GM18870 (cell line): ENCODE data around the gene KRTAP10-8.
"Not testable (repeated sequence)": the region's sequence is repeated elsewhere in the genome, so short reads cannot be mapped to it uniquely, and the experiment has no call there.

Experiments
- ATAC-seq: cut with Tn5 transposase; IDR thresholded peaks from one replicate; pipeline ENCODE4 v1.9.1; 2021; ENCODE audit warnings: moderate library complexity; ENCODE audit not compliant: unreplicated experiment

KRTAP10-8 gene

GRCh38 chr21:44643741-44644310 is 31.9 kb downstream of the KRTAP10-8 start:
- ATAC-seq: no peak

GRCh38 chr21:44644878-44645277 is 33.0 kb downstream of the KRTAP10-8 start:
- ATAC-seq: no peak

- not testable (repeated sequence) for ATAC-seq
Observed at GRCh38 chr21:44646366-44647221, 34.7 kb downstream of the KRTAP10-8 start, which contains the start of gene KRTAP10-11. KRTAP10-11 (plus strand) TSS chr21:44646414; CDS start chr21:44646459, 45 bp downstream.

- ATAC-seq: no peak
Observed at GRCh38 chr21:44647222-44647552, 35.3 kb downstream of the KRTAP10-8 start.

GRCh38 chr21:44648557-44649311 is 36.9 kb downstream of the KRTAP10-8 start:
- no peak for ATAC-seq

- no peak for ATAC-seq
Observed at GRCh38 chr21:44649521-44650100, 37.7 kb downstream of the KRTAP10-8 start.

- no peak for ATAC-seq
Observed at GRCh38 chr21:44650265-44650972, 38.5 kb downstream of the KRTAP10-8 start.

- ATAC-seq: no peak
Observed at GRCh38 chr21:44650973-44651675, 39.2 kb downstream of the KRTAP10-8 start.

GRCh38 chr21:44653123-44653522 is 41.2 kb downstream of the KRTAP10-8 start:
- ATAC-seq: no peak

GRCh38 chr21:44653656-44654575 is 42.0 kb downstream of the KRTAP10-8 start:
- ATAC-seq: no peak

- no peak for ATAC-seq
Observed at GRCh38 chr21:44654576-44655175, 42.8 kb downstream of the KRTAP10-8 start, which contains the start of gene KRTAP12-4. KRTAP12-4 (minus strand) TSS chr21:44654659; CDS start chr21:44654614, 45 bp downstream.

GRCh38 chr21:44656868-44657267 is 45.0 kb downstream of the KRTAP10-8 start:
- ATAC-seq: no peak

- no peak for ATAC-seq
Observed at GRCh38 chr21:44657635-44658540, 46.0 kb downstream of the KRTAP10-8 start, which contains the start of gene KRTAP12-3. KRTAP12-3 (plus strand) TSS chr21:44657932; CDS start chr21:44657980, 48 bp downstream.

- no peak for ATAC-seq
Observed at GRCh38 chr21:44658541-44658910, 46.6 kb downstream of the KRTAP10-8 start.

- ATAC-seq: no peak
Observed at GRCh38 chr21:44658913-44659595, 47.2 kb downstream of the KRTAP10-8 start.

GRCh38 chr21:44661567-44661966 is 49.7 kb downstream of the KRTAP10-8 start:
- not testable (repeated sequence) for ATAC-seq
